ENCODE measurements around the gene LRRC56.

- no peak for TF ChIP-seq CTCF (IDR thresholded peaks at IDR 0.05; ENCODE audit: insufficient read depth, low read depth, low read length)
- TF ChIP-seq EZH2 (IDR thresholded peaks at IDR 0.05; ENCODE audit: insufficient read depth, low read length) = no peak
Measured at GRCh38 chr11:503179-503981, 33.9 kb upstream of the LRRC56 start.

Measured in astrocyte (in vitro differentiated cells and primary cell).